RWPE1 (cell line): ENCODE measurements around the gene FNDC3A.

ENCODE experiments used
- CTCF ChIA-PET: fragments of 350-600 bp; sonication (Branson Sonifier 250); formaldehyde crosslinking; extraction: SDS; loops from one replicate; lab custom pipeline; 2021; lab: Yijun Ruan, JAX
- POLR2A ChIA-PET: fragments of 400-600 bp; formaldehyde crosslinking; extraction: SDS; loops from one replicate; lab custom pipeline; 2020; ENCODE audit warnings: antibody characterized with exemption; ENCODE audit not compliant: low non-redundant PET; lab: Yijun Ruan, JAX
- DNase-seq: peaks from one replicate; pipeline ENCODE4 v3.0.0; 2012; ENCODE audit warnings: low spot score
- H3K27ac ChIP-seq: fragments of 450-650 bp; 2 replicates; pipeline ENCODE4 v1.5.1; 2017
- TF ChIP-seq, protein P1 (sequence below): fragments of 450-650 bp; conservative IDR thresholded peaks from 2 replicates; pipeline ENCODE4 v1.5.1; 2017; ENCODE audit warnings: low read depth, mild to moderate bottlenecking

The FNDC3A gene

GRCh38 chr13:49100637-49101570, 125.2 kb downstream of the FNDC3A start:
- POLR2A ChIA-PET = no interaction called here
- no peak overlapping the region for H3K27ac ChIP-seq
- no peak for DNase-seq
- CTCF ChIA-PET = interaction anchor here (0.7 kb wide), 2 partner anchors 167 to 206 kb away, joined by 4 to 5 read pairs; no protein-coding TSS in a partner anchor
- TF ChIP-seq, protein P1, sequence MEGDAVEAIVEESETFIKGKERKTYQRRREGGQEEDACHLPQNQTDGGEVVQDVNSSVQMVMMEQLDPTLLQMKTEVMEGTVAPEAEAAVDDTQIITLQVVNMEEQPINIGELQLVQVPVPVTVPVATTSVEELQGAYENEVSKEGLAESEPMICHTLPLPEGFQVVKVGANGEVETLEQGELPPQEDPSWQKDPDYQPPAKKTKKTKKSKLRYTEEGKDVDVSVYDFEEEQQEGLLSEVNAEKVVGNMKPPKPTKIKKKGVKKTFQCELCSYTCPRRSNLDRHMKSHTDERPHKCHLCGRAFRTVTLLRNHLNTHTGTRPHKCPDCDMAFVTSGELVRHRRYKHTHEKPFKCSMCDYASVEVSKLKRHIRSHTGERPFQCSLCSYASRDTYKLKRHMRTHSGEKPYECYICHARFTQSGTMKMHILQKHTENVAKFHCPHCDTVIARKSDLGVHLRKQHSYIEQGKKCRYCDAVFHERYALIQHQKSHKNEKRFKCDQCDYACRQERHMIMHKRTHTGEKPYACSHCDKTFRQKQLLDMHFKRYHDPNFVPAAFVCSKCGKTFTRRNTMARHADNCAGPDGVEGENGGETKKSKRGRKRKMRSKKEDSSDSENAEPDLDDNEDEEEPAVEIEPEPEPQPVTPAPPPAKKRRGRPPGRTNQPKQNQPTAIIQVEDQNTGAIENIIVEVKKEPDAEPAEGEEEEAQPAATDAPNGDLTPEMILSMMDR = no peak

- ChIA-PET POLR2A (no interaction called here), CTCF (no interaction called here)
- H3K27ac ChIP-seq = no peak overlapping the region
- no peak for DNase-seq
- TF ChIP-seq, protein P1 = no peak
These were observed 132.5 kb downstream of the FNDC3A start for GRCh38 chr13:49108196-49108595.

GRCh38 chr13:49110122-49110912, 134.6 kb downstream of the FNDC3A start:
- POLR2A ChIA-PET = interaction anchor here (0.7 kb wide), 1 partner anchor 122 kb away, joined by 4 read pairs; no protein-coding TSS in a partner anchor
- CTCF ChIA-PET = interaction anchor here (0.7 kb wide), 1 partner anchor 207 kb away, joined by 5 read pairs; no protein-coding TSS in a partner anchor
- peak; percentile 80 for DNase-seq
- no peak overlapping the region for H3K27ac ChIP-seq
- TF ChIP-seq, protein P1 = no peak

- TF ChIP-seq, protein P1 = no peak
- ChIA-PET POLR2A (no interaction called here), CTCF (no interaction called here)
- DNase-seq = no peak
- no peak overlapping the region for H3K27ac ChIP-seq
These were observed 135.1 kb downstream of the FNDC3A start for GRCh38 chr13:49110913-49111170.

- TF ChIP-seq, protein P1 = no peak
- ChIA-PET POLR2A (no interaction called here), CTCF (interaction anchor here (0.6 kb wide), 1 partner anchor 121 kb away, joined by 3 read pairs; no protein-coding TSS in a partner anchor)
- H3K27ac ChIP-seq = no peak overlapping the region
- no peak for DNase-seq
These were observed 137.2 kb downstream of the FNDC3A start for GRCh38 chr13:49112782-49113525.
